Endothelial cell of umbilical vein (primary cell): ENCODE results near the gene RASSF3. TPM values are rescaled to one million over a fixed set of nuclear protein-coding genes. Genes with fewer than 3 reads are reported as not detected.

Source experiments
- BruUV-seq: library from RNA; stranded (reverse); fragments of 400-500 nt; replicated peaks from 2 replicates; lab custom pipeline; 2021; lab: Mats Ljungman, UMichigan
- CTCF ChIA-PET: fragments of 300-600, 350-600 bp; sonication (Branson Sonifier 250); formaldehyde crosslinking; loops from one replicate; lab custom pipeline; 2021; ENCODE audit warnings: antibody characterized with exemption, inconsistent platforms; lab: Charles Lee
- POLR2A ChIA-PET: fragments of 300-600, 350-600 bp; sonication (Branson Sonifier 250); formaldehyde crosslinking; loops from one replicate; lab custom pipeline; 2021; ENCODE audit warnings: antibody characterized with exemption, inconsistent platforms; lab: Charles Lee
- DNase-seq: peaks from one replicate; pipeline ENCODE4 v3.0.0-alpha.2; 2011; ENCODE audit warnings: low read depth, low spot score
- FAIRE-seq: peaks from 2 replicates; lab custom pipeline; 2011; peaks lifted over from hg19 to GRCh38; lab: Jason Lieb, UNC
- H2AFZ ChIP-seq: 2 replicates; pipeline ENCODE4 v1.6.0; 2012; ENCODE audit warnings: low read depth, low read length, control low read depth, inconsistent platforms
- H3K27ac ChIP-seq: 2 replicates; pipeline ENCODE4 v1.5.1; 2011; ENCODE audit warnings: low read depth, mild to moderate bottlenecking, control low read depth, low read length, moderate library complexity; ENCODE audit not compliant: insufficient read depth
- H3K27me3 ChIP-seq, 2 experiments: 2 replicates each; pipeline versions ENCODE4 v1.6.0 to v1.6.1; 2011; ENCODE audit warnings: low read length in 2 of 2, mixed read lengths in 1 of 2; ENCODE audit not compliant: control insufficient read depth in 2 of 2, insufficient read depth in 2 of 2
- H3K36me3 ChIP-seq, 2 experiments: 2 replicates in 1 of 2; 3 replicates in 1 of 2; pipeline ENCODE4 v1.5.1; 2011; ENCODE audit warnings: low read length in 2 of 2, mild to moderate bottlenecking in 1 of 2, moderate library complexity in 1 of 2; ENCODE audit not compliant: control insufficient read depth in 2 of 2, insufficient read depth in 2 of 2; ENCODE audit errors: extremely low read depth in 1 of 2
- H3K4me1 ChIP-seq: 3 replicates; pipeline ENCODE4 v1.5.1; 2011; ENCODE audit warnings: mild to moderate bottlenecking, low read length; ENCODE audit not compliant: control insufficient read depth, insufficient read depth; ENCODE audit errors: extremely low read depth
- H3K4me2 ChIP-seq: 2 replicates; pipeline ENCODE4 v1.6.1; 2011; ENCODE audit warnings: low read length, control low read depth, mixed read lengths; ENCODE audit not compliant: insufficient read depth
- H3K4me3 ChIP-seq, 3 experiments: fragments of 200-600 bp in 1 of 3; sonication (generic), shearing (Covaris generic) in 1 of 3; replicated peaks in 1 of 3; 2 replicates each; pipeline ENCODE4 v1.5.1; 2011 to 2016; ENCODE audit warnings: control low read depth in 3 of 3, low read length in 3 of 3, mild to moderate bottlenecking in 2 of 3, inconsistent platforms in 1 of 3, low read depth in 1 of 3, moderate library complexity in 1 of 3; ENCODE audit not compliant: insufficient read depth in 1 of 3
- H3K79me2 ChIP-seq: 2 replicates; pipeline ENCODE4 v1.6.0; 2012; ENCODE audit warnings: low read length, inconsistent platforms; ENCODE audit not compliant: control insufficient read depth, insufficient read depth
- H3K9ac ChIP-seq: replicated peaks from 2 replicates; pipeline ENCODE3; 2011; ENCODE audit warnings: low read length, control low read depth; ENCODE audit not compliant: insufficient read depth; ENCODE audit errors: extremely low read depth
- H3K9me1 ChIP-seq: replicated peaks from 3 replicates; pipeline ENCODE4 v1.6.0; 2011; ENCODE audit warnings: mild to moderate bottlenecking, low read length; ENCODE audit not compliant: control insufficient read depth, insufficient read depth; ENCODE audit errors: extremely low read depth
- H3K9me3 ChIP-seq: replicated peaks from 2 replicates; pipeline ENCODE4 v1.5.1; 2012; ENCODE audit warnings: low read length, inconsistent platforms; ENCODE audit not compliant: control insufficient read depth, insufficient read depth
- H4K20me1 ChIP-seq: replicated peaks from 2 replicates; pipeline ENCODE3; 2011; ENCODE audit warnings: mild to moderate bottlenecking, low read length; ENCODE audit not compliant: control insufficient read depth, insufficient read depth; ENCODE audit errors: extremely low read depth
- EZH2 ChIP-seq: IDR thresholded peaks from 2 replicates; pipeline ENCODE4 v1.6.1; 2012; ENCODE audit warnings: borderline replicate concordance, low read depth, mild to moderate bottlenecking, moderate library complexity, low read length, inconsistent platforms; ENCODE audit not compliant: severe bottlenecking
- FOS ChIP-seq: IDR thresholded peaks from 2 replicates; pipeline ENCODE4 v1.6.1; 2011; ENCODE audit warnings: mild to moderate bottlenecking, low read length, moderate library complexity, borderline replicate concordance; ENCODE audit not compliant: insufficient read depth
- JUN ChIP-seq: IDR thresholded peaks from 2 replicates; pipeline ENCODE4 v1.6.1; 2011; ENCODE audit warnings: borderline replicate concordance, low read depth; ENCODE audit not compliant: insufficient read length, insufficient read depth
- MAX ChIP-seq: IDR thresholded peaks from 2 replicates; pipeline ENCODE4 v1.6.1; 2011; ENCODE audit not compliant: insufficient read depth, insufficient read length
- MYC ChIP-seq: IDR thresholded peaks from one replicate; pipeline ENCODE4 v1.6.1; 2011; ENCODE audit warnings: mild to moderate bottlenecking, low read depth, low read length
- POLR2A ChIP-seq: IDR thresholded peaks from 2 replicates; pipeline ENCODE4 v1.6.1; 2012; ENCODE audit warnings: low read depth, mild to moderate bottlenecking, control low read depth, low read length
- dilution Hi-C: fragments of 300-500 bp; cut with MboI; formaldehyde crosslinking; loops from one replicate; pipeline ENCODE4 v1.15.0; 2019; ENCODE audit warnings: low sequenced_read_pairs; ENCODE audit not compliant: extremely low pct_ligation_motif_present
- intact Hi-C: fragments of 100-400 bp; cut with micrococcal nuclease; formaldehyde crosslinking; loops from one replicate; pipeline ENCODE4 v1.10.0; 2022
- polyA plus RNA-seq, 4 experiments: library from polyadenylated mRNA; depleted of rRNA in 3 of 4; stranded (reverse) in 3 of 4; unstranded in 1 of 4; fragments of >200 nt; gene quantifications; 2 replicates each; pipeline versions ENCODE4 v1.2.1 to v1.2.3, GENCODE V29; 2011 to 2012; ENCODE audit warnings: missing spikeins in 1 of 4
- total RNA-seq: library from RNA; stranded (reverse); gene quantifications from 2 replicates; pipeline ENCODE4 v1.2.3, GENCODE V29; 2021

RASSF3 gene
- total and polyA plus RNA-seq, 2 donors (not counting 3 experiments of a cell fraction or from before 2014, with no cell fraction given), result 20.2 to 60.8 TPM

GRCh38 chr12:64680235-64680634 lies 69.9 kb downstream of the RASSF3 start:
- Histone ChIP-seq H3K79me2 (peaks cover 74% of the 10 kb centered on the region), H3K4me1 (peaks cover 56% of the 10 kb centered on the region), H3K9me1 (no peaks in the 10 kb centered on the region), H3K27ac (peak overlapping the region; percentile 93), H2AFZ (no peak overlapping the region), H3K4me3 (peak overlapping the region in 2 of 3 experiments; percentile 6 to 13), H3K27me3 (no peaks in the 10 kb centered on the region), H3K9me3 (no peaks in the 10 kb centered on the region), H3K9ac (peak overlapping the region; percentile 83), H4K20me1 (no peaks in the 10 kb centered on the region), H3K4me2 (peak overlapping the region; percentile 76), H3K36me3 (no peaks in the 10 kb centered on the region)
- CTCF ChIA-PET, result interaction anchor here (0.8 to 1.6 kb wide), 8 partner anchors 11 to 131 kb away, joined by 3 to 7 read pairs (median 4); no protein-coding TSS in a partner anchor
- intact Hi-C loops, result no loop called here
- DNase-seq (no peak), FAIRE-seq (no peak)
- dilution Hi-C loops, result no loop called here
- BruUV-seq, result TSS peak; percentile 11
- POLR2A ChIA-PET, result no interaction called here
- TF ChIP-seq JUN (no peak), FOS (no peak), EZH2 (no peak), MAX (no peak), MYC (no peak), POLR2A (no peak)
